HEK293 (cell line): ENCODE measurements around the gene GPR39.
A peak's percentile ranks its signal among the peaks of the same experiment; 100 is the strongest.

ENCODE experiments used
- CTCF ChIA-PET: fragments of 350-600 bp; formaldehyde crosslinking; extraction: SDS; loops from one replicate; lab custom pipeline; 2021; ENCODE audit warnings: antibody characterized with exemption; lab: Yijun Ruan, JAX
- POLR2A ChIA-PET: fragments of 300-600 bp; formaldehyde crosslinking; extraction: SDS; loops from one replicate; lab custom pipeline; 2020; ENCODE audit warnings: antibody characterized with exemption, inconsistent platforms; lab: Yijun Ruan, JAX
- H3K27ac ChIP-seq: fragments of 200-500 bp; sonication (Bioruptor generic); 2 replicates; pipeline ENCODE4 v1.5.1; 2014; ENCODE audit warnings: low read depth, low read length, control low read depth, inconsistent platforms; ENCODE audit errors: extremely low read depth
- H3K36me3 ChIP-seq, 2 experiments: fragments of 200-500 bp in 1 of 2; sonication (Bioruptor generic) in 1 of 2; 1 replicate in 1 of 2; 2 replicates in 1 of 2; pipeline ENCODE4 v1.5.1; 2014 to 2017; ENCODE audit warnings: inconsistent platforms in 2 of 2, low read length in 2 of 2; ENCODE audit not compliant: control insufficient read depth in 2 of 2, insufficient read depth in 1 of 2
- H3K4me1 ChIP-seq: fragments of 200-500 bp; sonication (Bioruptor generic); 2 replicates; pipeline ENCODE4 v1.5.1; 2014; ENCODE audit warnings: mild to moderate bottlenecking, low read length, inconsistent platforms; ENCODE audit not compliant: control insufficient read depth, insufficient read depth
- H3K4me3 ChIP-seq: 2 replicates; pipeline ENCODE4 v1.5.1; 2011; ENCODE audit warnings: low read depth, mild to moderate bottlenecking, control low read depth, low read length, moderate library complexity
- H3K9me3 ChIP-seq: fragments of 200-500 bp; sonication (Bioruptor generic); 2 replicates; pipeline ENCODE4 v1.5.1; 2014; ENCODE audit warnings: low read depth, low read length, inconsistent platforms; ENCODE audit not compliant: control insufficient read depth, insufficient read depth
- AEBP2 ChIP-seq: fragments of 450-650 bp; formaldehyde crosslinking; IDR thresholded peaks from 2 replicates; pipeline ENCODE4 v1.5.1; 2016; ENCODE audit warnings: missing biosample characterization, missing genetic modification characterization, borderline replicate concordance
- EGR2 ChIP-seq: fragments of 450-650 bp; formaldehyde crosslinking; IDR thresholded peaks from 2 replicates; pipeline ENCODE4 v1.5.1; 2016; ENCODE audit warnings: low read depth, missing biosample characterization, missing genetic modification characterization
- GLI4 ChIP-seq: fragments of 450-650 bp; formaldehyde crosslinking; IDR thresholded peaks from 2 replicates; pipeline ENCODE4 v1.5.1; 2016; ENCODE audit warnings: missing biosample characterization, missing genetic modification characterization
- PRDM6 ChIP-seq: fragments of 450-650 bp; formaldehyde crosslinking; IDR thresholded peaks from 2 replicates; pipeline ENCODE4 v1.5.1; 2017; ENCODE audit warnings: missing biosample characterization, missing genetic modification characterization
- SETDB1 ChIP-seq: IDR thresholded peaks from one replicate; pipeline ENCODE4 v1.6.1; 2017; ENCODE audit warnings: mild to moderate bottlenecking, low read length, moderate library complexity, mixed read lengths; ENCODE audit not compliant: insufficient read length
- TRIM28 ChIP-seq: IDR thresholded peaks from 2 replicates; pipeline ENCODE4 v1.6.1; 2011; ENCODE audit warnings: low read length, control low read depth, borderline replicate concordance
- ZEB2 ChIP-seq: fragments of 450-650 bp; formaldehyde crosslinking; IDR thresholded peaks from 2 replicates; pipeline ENCODE4 v1.5.1; 2016; ENCODE audit warnings: missing biosample characterization, missing genetic modification characterization
- ZFP37 ChIP-seq: fragments of 450-650 bp; formaldehyde crosslinking; IDR thresholded peaks from 2 replicates; pipeline ENCODE4 v1.5.1; 2016; ENCODE audit warnings: missing biosample characterization, missing genetic modification characterization
- ZFP41 ChIP-seq: fragments of 450-650 bp; formaldehyde crosslinking; IDR thresholded peaks from 2 replicates; pipeline ENCODE4 v1.5.1; 2016; ENCODE audit warnings: missing biosample characterization, missing genetic modification characterization, borderline replicate concordance
- ZNF175 ChIP-seq: fragments of 450-650 bp; formaldehyde crosslinking; IDR thresholded peaks from 2 replicates; pipeline ENCODE4 v1.5.1; 2016; ENCODE audit warnings: missing biosample characterization, missing genetic modification characterization
- ZNF202 ChIP-seq: fragments of 450-650 bp; formaldehyde crosslinking; IDR thresholded peaks from 2 replicates; pipeline ENCODE4 v1.5.1; 2016; ENCODE audit warnings: missing biosample characterization, missing genetic modification characterization, borderline replicate concordance
- ZNF24 ChIP-seq: fragments of 450-650 bp; formaldehyde crosslinking; IDR thresholded peaks from 2 replicates; pipeline ENCODE4 v1.5.1; 2016; ENCODE audit warnings: missing biosample characterization, missing genetic modification characterization
- ZNF292 ChIP-seq: fragments of 450-650 bp; formaldehyde crosslinking; IDR thresholded peaks from 2 replicates; pipeline ENCODE4 v1.5.1; 2016; ENCODE audit warnings: low read depth, missing biosample characterization, missing genetic modification characterization, borderline replicate concordance
- ZNF311 ChIP-seq: fragments of 450-650 bp; formaldehyde crosslinking; IDR thresholded peaks from 2 replicates; pipeline ENCODE4 v1.5.1; 2017; ENCODE audit warnings: missing biosample characterization, missing genetic modification characterization, borderline replicate concordance
- ZNF324 ChIP-seq: fragments of 450-650 bp; formaldehyde crosslinking; IDR thresholded peaks from 2 replicates; pipeline ENCODE4 v1.5.1; 2016; ENCODE audit warnings: missing biosample characterization, missing genetic modification characterization
- ZNF350 ChIP-seq: fragments of 450-650 bp; formaldehyde crosslinking; IDR thresholded peaks from 2 replicates; pipeline ENCODE4 v1.5.0; 2017; ENCODE audit warnings: missing biosample characterization, mild to moderate bottlenecking, missing genetic modification characterization
- ZNF558 ChIP-seq: fragments of 450-650 bp; formaldehyde crosslinking; IDR thresholded peaks from 2 replicates; pipeline ENCODE4 v1.5.1; 2016; ENCODE audit warnings: missing biosample characterization, missing genetic modification characterization
- ZNF571 ChIP-seq: fragments of 450-650 bp; formaldehyde crosslinking; IDR thresholded peaks from 2 replicates; pipeline ENCODE4 v1.5.0; 2017; ENCODE audit warnings: missing biosample characterization, missing genetic modification characterization
- ZNF596 ChIP-seq: fragments of 450-650 bp; IDR thresholded peaks from 2 replicates; pipeline ENCODE4 v1.5.0; 2018; ENCODE audit warnings: missing biosample characterization, mild to moderate bottlenecking, missing genetic modification characterization, moderate library complexity
- ZNF677 ChIP-seq: fragments of 450-650 bp; IDR thresholded peaks from 2 replicates; pipeline ENCODE4 v1.5.0; 2018; ENCODE audit warnings: missing biosample characterization, mild to moderate bottlenecking, missing genetic modification characterization, moderate library complexity
- ZNF792 ChIP-seq: fragments of 450-650 bp; formaldehyde crosslinking; IDR thresholded peaks from 2 replicates; pipeline ENCODE4 v1.5.1; 2016; ENCODE audit warnings: missing biosample characterization, missing genetic modification characterization
- ZNF830 ChIP-seq: fragments of 450-650 bp; IDR thresholded peaks from 2 replicates; pipeline ENCODE4 v1.5.0; 2018; ENCODE audit warnings: missing biosample characterization, missing genetic modification characterization, low read depth, mild to moderate bottlenecking, moderate library complexity
- ZNF843 ChIP-seq: fragments of 450-650 bp; formaldehyde crosslinking; IDR thresholded peaks from 2 replicates; pipeline ENCODE4 v1.5.1; 2016; ENCODE audit warnings: missing biosample characterization, missing genetic modification characterization
- ZSCAN16 ChIP-seq: fragments of 450-650 bp; formaldehyde crosslinking; IDR thresholded peaks from 2 replicates; pipeline ENCODE4 v1.5.1; 2016; ENCODE audit warnings: missing biosample characterization, missing genetic modification characterization
- ZSCAN5A ChIP-seq: fragments of 450-650 bp; formaldehyde crosslinking; IDR thresholded peaks from 2 replicates; pipeline ENCODE4 v1.5.1; 2016; ENCODE audit warnings: missing biosample characterization, missing genetic modification characterization
- ZXDB ChIP-seq: fragments of 450-650 bp; formaldehyde crosslinking; IDR thresholded peaks from 2 replicates; pipeline ENCODE4 v1.5.1; 2016; ENCODE audit warnings: missing biosample characterization, missing genetic modification characterization
- TF ChIP-seq, protein P1 (sequence below): fragments of 450-650 bp; formaldehyde crosslinking; IDR thresholded peaks from 2 replicates; pipeline ENCODE4 v1.5.1; 2016; ENCODE audit warnings: missing biosample characterization, missing genetic modification characterization
- TF ChIP-seq, protein P2 (sequence below): fragments of 450-650 bp; formaldehyde crosslinking; IDR thresholded peaks from 2 replicates; pipeline ENCODE4 v1.5.1; 2016; ENCODE audit warnings: missing biosample characterization, missing genetic modification characterization
- TF ChIP-seq, protein P3 (sequence below): fragments of 450-650 bp; formaldehyde crosslinking; IDR thresholded peaks from 2 replicates; pipeline ENCODE4 v1.5.1; 2016; ENCODE audit warnings: missing biosample characterization, missing genetic modification characterization

GPR39 gene

GRCh38 chr2:132415915-132416722 is 486 bp upstream of the GPR39 start:
- Histone ChIP-seq H3K4me3 (peak overlapping the region; percentile 48), H3K9me3 (no peaks in the 10 kb centered on the region), H3K27ac (peak overlapping the region; percentile 38; the same call in 1 of the 2 replicates), H3K36me3 (no peaks in the 10 kb centered on the region), H3K4me1 (peaks cover 10% of the 10 kb centered on the region; the same call in 1 of the 2 replicates)
- ChIA-PET POLR2A (interaction anchor here (0.8 to 1.0 kb wide), 2 partner anchors 12 to 33 kb away, joined by 3 to 4 read pairs; no protein-coding TSS in a partner anchor), CTCF (interaction anchor here (0.6 kb wide), 1 partner anchor 97 kb away, joined by 4 read pairs; no protein-coding TSS in a partner anchor)
- TF ChIP-seq TRIM28 (no peak), ZNF175 (tag by site-specific recombination) (no peak), SETDB1 (no peak), AEBP2 (no peak), GLI4 (no peak), ZNF843 (tag by site-specific recombination) (no peak), ZNF24 (tag by site-specific recombination) (no peak; the same call in 1 of the 2 replicates), ZFP37 (tag by site-specific recombination) (no peak), ZNF677 (no peak), EGR2 (tag by site-specific recombination) (peak; percentile 80; the same call in 1 of the 2 replicates), ZNF311 (tag by site-specific recombination) (no peak), PRDM6 (tag by site-specific recombination) (no peak), ZEB2 (tag by site-specific recombination) (peak; percentile 52; the same call in 1 of the 2 replicates), ZXDB (tag by site-specific recombination) (no peak), ZNF792 (tag by site-specific recombination) (no peak), ZFP41 (tag by site-specific recombination) (no peak), ZNF292 (tag by site-specific recombination) (no peak), ZNF558 (tag by site-specific recombination) (no peak), ZNF830 (tag by site-specific recombination) (no peak), ZSCAN5A (tag by site-specific recombination) (no peak), ZNF202 (tag by site-specific recombination) (no peak), ZNF350 (no peak), ZSCAN16 (no peak), ZNF571 (tag by site-specific recombination) (no peak), ZNF596 (no peak), ZNF324 (tag by site-specific recombination) (no peak)
- TF ChIP-seq, protein P1, sequence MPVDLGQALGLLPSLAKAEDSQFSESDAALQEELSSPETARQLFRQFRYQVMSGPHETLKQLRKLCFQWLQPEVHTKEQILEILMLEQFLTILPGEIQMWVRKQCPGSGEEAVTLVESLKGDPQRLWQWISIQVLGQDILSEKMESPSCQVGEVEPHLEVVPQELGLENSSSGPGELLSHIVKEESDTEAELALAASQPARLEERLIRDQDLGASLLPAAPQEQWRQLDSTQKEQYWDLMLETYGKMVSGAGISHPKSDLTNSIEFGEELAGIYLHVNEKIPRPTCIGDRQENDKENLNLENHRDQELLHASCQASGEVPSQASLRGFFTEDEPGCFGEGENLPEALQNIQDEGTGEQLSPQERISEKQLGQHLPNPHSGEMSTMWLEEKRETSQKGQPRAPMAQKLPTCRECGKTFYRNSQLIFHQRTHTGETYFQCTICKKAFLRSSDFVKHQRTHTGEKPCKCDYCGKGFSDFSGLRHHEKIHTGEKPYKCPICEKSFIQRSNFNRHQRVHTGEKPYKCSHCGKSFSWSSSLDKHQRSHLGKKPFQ, result no peak
- TF ChIP-seq, protein P2, sequence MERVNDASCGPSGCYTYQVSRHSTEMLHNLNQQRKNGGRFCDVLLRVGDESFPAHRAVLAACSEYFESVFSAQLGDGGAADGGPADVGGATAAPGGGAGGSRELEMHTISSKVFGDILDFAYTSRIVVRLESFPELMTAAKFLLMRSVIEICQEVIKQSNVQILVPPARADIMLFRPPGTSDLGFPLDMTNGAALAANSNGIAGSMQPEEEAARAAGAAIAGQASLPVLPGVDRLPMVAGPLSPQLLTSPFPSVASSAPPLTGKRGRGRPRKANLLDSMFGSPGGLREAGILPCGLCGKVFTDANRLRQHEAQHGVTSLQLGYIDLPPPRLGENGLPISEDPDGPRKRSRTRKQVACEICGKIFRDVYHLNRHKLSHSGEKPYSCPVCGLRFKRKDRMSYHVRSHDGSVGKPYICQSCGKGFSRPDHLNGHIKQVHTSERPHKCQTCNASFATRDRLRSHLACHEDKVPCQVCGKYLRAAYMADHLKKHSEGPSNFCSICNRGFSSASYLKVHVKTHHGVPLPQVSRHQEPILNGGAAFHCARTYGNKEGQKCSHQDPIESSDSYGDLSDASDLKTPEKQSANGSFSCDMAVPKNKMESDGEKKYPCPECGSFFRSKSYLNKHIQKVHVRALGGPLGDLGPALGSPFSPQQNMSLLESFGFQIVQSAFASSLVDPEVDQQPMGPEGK (tag by site-specific recombination), result peak; percentile 79
- TF ChIP-seq, protein P3, sequence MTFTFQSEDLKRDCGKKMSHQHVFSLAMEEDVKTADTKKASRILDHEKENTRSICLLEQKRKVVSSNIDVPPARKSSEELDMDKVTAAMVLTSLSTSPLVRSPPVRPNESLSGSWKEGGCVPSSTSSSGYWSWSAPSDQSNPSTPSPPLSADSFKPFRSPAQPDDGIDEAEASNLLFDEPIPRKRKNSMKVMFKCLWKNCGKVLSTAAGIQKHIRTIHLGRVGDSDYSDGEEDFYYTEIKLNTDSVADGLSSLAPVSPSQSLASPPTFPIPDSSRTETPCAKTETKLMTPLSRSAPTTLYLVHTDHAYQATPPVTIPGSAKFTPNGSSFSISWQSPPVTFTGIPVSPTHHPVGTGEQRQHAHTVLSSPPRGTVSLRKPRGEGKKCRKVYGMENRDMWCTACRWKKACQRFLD (tag by site-specific recombination), result no peak
